ENCODE results near the gene UBE2U.
A peak's percentile ranks its signal among the peaks of the same experiment; 100 is the strongest.
"Not testable (repeated sequence)": the region's sequence is repeated elsewhere in the genome, so short reads cannot be mapped to it uniquely, and the experiment has no call there.

UBE2U gene

GRCh38 chr1:64240206-64240605, 36.8 kb downstream of the UBE2U start:
- DNase-seq (ENCODE audit: low read depth), result no peak

DNA sequence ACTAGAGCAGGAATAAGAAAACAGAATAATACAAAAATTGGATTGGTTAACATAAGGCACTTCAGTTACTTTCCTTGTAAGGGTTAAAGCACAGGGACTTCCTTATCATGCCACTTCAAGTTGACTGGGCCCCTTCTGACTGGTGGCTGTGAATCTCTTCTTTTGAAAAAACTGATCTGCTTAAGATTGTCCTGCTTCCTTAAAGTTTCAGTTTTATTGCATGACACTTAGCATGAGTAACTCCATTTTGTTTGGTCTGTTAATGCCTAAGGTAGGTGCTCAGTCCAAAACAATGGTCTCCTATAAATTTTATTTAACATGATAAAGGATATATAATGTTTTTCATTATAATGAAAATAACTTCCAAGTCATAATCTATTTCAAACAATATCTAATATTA, 37.6 kb downstream of the UBE2U start:
- no peak for DNase-seq (ENCODE audit: low read depth)

DNA sequence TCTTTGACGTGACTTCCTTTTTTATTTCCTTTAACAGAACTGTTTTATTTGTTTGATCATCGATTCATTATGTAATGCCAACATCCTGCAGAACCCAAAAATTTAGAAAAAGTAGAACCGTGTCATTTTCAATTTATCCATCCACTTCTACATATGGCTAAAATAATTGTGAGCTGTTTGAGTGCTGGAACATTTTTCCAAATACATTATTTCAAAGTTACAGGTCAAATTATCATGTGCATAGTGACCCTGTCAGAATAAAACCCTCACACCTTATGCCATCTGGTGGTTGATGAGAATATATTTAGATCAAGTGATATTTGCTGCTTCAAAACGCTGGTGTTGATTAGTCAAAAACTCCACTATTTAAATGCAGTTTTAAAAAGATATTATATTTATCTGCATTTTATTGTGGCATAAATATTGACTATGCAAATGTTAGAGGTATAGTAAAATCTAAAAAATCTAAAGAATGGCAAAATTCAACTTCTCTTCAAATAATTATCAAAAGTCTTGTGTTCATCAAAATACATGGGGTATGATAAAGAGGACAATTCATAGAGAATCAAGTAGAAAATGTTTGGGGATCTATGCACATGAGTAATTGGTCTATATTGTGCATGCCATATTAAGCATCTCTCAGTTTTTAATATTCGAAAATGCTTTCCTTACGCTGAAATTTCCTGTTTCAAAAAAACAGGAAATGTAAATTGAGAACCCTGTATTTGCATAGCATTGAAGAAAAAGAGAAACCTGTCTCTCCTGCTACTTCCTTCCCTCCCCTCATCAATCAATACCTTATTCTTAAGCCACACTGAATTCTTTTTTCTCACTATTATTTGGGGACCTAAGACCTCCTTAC, 39.7 kb downstream of the UBE2U start:
- DNase-seq (ENCODE audit: low read depth), result peak; percentile 43

DNA sequence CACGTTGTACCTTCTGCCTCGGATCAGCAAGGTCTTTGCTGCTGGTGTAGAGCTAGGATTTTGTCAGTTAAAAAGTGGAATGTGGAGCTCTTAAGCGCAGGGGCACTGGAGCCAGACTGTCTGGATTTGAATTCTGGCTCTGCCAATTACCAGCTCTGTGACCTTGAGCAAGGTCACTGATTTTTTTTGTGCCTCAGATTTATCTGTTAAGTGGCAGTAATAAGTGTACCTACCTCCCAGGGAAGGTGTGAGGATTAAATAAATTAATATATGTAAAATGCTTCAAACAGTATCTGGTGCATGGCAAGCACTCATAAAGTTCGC, 40.3 kb downstream of the UBE2U start:
- no peak for DNase-seq (ENCODE audit: low read depth)

GRCh38 chr1:64245495-64245894, 42.1 kb downstream of the UBE2U start:
- no peak for DNase-seq (ENCODE audit: low read depth)

DNA sequence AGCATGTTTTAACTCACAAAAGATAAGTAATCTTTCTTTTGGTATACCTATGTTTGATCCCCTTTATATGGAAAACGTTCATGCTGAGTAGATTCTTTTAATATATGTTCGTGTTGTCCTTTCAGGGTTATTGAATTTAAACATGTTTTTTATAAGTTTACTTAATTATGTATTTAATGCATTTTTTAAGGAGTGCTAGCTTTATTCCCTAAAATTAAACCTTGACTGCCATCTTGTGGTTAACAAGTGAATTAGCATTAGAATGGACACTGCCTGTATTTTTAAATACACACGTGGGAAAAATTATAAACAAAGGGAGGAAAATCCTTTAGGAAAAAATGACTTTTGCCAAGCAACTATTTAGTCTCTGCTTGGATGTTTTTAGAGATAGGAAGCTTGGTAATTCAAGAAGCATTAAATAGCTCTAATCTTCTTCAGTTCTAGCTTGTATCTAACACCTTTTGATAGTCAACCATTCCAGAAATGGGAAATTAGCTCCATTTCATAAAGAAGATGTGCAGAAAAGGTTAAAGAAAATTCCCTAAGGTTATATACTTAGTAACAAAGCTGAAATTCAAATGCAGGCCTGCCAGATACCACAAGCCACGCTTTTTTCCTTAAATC, 43.0 kb downstream of the UBE2U start:
- peak; percentile 50 for DNase-seq (ENCODE audit: low read depth)

DNA sequence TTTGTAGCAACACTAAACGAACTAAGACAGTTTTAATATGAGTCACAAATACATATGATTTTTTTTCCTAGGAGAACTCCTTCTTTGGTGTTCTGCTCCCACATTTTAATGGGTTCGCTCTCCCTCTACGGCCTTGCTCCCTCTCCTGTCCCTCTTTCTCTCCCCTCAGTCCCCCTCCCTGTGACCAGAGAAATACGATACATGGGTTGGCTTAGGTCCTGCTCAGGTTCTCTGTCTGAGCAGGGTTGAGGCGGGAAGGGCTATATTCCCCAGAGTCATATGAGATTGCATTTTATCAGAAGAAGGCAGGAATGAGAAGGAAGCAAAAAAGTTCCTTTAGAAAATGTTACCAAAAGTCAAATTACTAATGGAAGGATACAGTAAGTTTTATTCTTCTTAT, 44.6 kb downstream of the UBE2U start:
- no peak for DNase-seq (ENCODE audit: low read depth)

- DNase-seq (ENCODE audit: low read depth), result not testable (repeated sequence)
These were observed 47.0 kb downstream of the UBE2U start for GRCh38 chr1:64250472-64250871.

- no peak for DNase-seq (ENCODE audit: low read depth)
These were observed 48.5 kb downstream of the UBE2U start for GRCh38 chr1:64251971-64252370.

DNA sequence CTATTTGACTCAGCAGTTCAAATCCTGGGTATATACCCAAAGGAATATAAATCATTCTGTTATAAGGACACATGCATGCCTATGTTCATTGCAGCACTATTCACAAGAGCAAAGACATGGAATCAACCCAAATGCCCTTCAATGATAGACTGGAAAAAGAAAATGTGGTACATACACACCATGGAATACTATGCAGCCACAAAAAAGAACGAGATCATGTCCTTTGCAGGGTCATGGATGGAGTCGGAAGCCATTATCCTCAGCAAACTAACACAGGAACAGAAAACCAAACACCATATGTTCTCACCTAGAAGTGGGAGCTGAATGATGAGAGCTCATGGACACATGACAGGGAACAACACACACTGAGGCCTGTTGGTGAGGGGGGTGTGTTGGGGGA, 53.8 kb downstream of the UBE2U start:
- DNase-seq (ENCODE audit: low read depth), result not testable (repeated sequence)

DNA sequence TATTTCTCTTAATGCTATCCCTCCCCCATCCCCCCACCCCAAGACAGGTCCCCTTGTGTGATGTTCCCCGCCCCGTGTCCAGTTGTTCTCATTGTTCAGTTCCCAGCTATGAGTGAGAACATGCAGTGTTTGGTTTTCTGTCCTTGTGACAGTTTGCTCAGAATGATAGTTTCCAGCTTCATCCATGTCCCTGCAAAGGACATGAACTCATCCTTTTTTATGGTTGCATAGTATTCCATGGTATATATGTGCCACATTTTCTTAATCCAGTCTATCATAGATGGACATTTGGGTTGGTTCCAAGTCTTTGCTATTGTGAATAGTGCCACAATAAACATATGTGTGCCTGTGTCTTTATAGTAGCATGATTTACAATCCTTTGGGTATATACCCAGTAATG, 55.0 kb downstream of the UBE2U start:
- not testable (repeated sequence) for DNase-seq (ENCODE audit: low read depth)

- no peak for DNase-seq (ENCODE audit: low read depth)
These were observed 59.9 kb downstream of the UBE2U start for GRCh38 chr1:64263335-64263734.

DNA sequence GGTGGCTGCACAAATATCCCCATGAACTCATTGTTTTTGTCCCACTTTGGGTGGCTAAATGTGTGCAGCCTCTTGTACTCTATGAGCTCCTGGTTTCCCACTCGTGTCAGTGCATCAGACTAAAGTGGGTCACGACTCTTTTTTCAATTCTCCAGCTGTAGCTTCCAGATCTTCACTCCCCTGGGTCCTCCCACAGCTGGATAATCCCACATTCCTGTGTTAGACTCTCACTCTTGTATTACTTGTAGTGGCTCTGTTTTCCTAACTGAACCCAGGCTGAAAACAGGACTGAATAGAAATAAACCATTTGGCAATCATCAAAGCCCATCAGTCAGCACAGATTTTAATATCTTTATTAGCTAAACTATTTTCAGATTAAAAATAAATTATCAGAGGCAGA, 60.4 kb downstream of the UBE2U start:
- no peak for DNase-seq (ENCODE audit: low read depth)

- no peak for DNase-seq (ENCODE audit: low read depth)
These were observed 61.7 kb downstream of the UBE2U start for GRCh38 chr1:64265141-64265540.

- DNase-seq (ENCODE audit: low read depth), result no peak
These were observed 63.6 kb downstream of the UBE2U start for GRCh38 chr1:64266991-64267390.

GRCh38 chr1:64268653-64269557, 65.5 kb downstream of the UBE2U start:
- DNase-seq (ENCODE audit: low read depth), result peak; percentile 80

DNA sequence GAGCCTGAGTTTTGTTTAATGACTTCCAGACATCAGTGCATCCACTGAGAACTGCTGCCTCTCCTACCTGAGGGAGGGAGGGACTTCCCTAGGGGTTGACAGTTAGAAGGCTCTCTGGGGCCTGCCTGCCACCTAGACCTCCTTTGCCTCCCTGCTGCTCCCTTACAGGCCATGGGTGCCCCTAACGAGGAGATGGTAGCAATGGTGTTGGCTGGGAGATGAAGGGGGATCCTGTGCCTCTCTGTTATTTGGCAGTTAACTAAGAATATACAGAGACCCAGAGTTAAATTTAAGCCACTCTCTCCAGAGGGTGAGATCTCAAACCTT, 66.1 kb downstream of the UBE2U start:
- DNase-seq (ENCODE audit: low read depth), result no peak

GRCh38 chr1:64280001-64280400, 76.6 kb downstream of the UBE2U start:
- no peak for DNase-seq (ENCODE audit: low read depth)

- DNase-seq (ENCODE audit: low read depth), result no peak
These were observed 78.9 kb downstream of the UBE2U start for GRCh38 chr1:64282351-64282750.

- no peak for DNase-seq (ENCODE audit: low read depth)
These were observed 83.6 kb downstream of the UBE2U start for GRCh38 chr1:64287071-64287470.

GRCh38 chr1:64290420-64290819, 87.0 kb downstream of the UBE2U start:
- no peak for DNase-seq (ENCODE audit: low read depth)

DNA sequence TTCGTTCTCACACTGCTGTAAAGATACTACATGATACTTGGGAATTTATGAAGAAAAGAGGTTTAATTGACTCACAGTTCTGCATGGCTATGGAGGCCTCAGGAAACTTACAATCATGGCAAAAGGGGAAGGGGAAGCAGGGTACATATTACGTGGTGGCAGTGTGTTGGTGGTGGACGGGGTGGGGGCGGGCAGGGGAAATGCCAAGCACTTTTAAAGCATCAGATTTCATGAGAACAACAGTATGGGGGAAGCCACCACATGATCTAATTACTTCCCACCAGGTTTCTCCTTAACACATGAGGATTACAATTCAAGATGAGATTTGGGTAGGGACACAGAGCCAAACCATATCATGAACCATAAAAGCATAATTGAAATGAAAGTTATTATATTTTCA, 88.5 kb downstream of the UBE2U start:
- no peak for DNase-seq (ENCODE audit: low read depth)

GRCh38 chr1:64292399-64292798, 89.0 kb downstream of the UBE2U start:
- DNase-seq (ENCODE audit: low read depth), result no peak

Data from EH (cell line).